Panc1 (cell line): ENCODE measurements around the gene VSIG8. TPM values are rescaled to one million over a fixed set of nuclear protein-coding genes. Genes with fewer than 3 reads are reported as not detected.

ENCODE experiments used
- ATAC-seq: fragments of 200-7000 bp; cut with Tn5 transposase; 2 replicates; pipeline ENCODE4 v1.9.1; 2020; ENCODE audit warnings: mild to moderate bottlenecking, moderate library complexity
- Bru-seq: library from RNA; stranded (reverse); fragments of 400-500 nt; gene quantifications from one replicate; lab custom pipeline; 2021; lab: Mats Ljungman, UMichigan
- BruChase-seq, 2 experiments: library from RNA; stranded (reverse); fragments of 400-500 nt; gene quantifications; one replicate each; lab custom pipeline; 2021; lab: Mats Ljungman, UMichigan
- BruUV-seq: library from RNA; stranded (reverse); fragments of 400-500 nt; replicated peaks from 2 replicates; lab custom pipeline; 2021; lab: Mats Ljungman, UMichigan
- CTCF ChIA-PET: fragments of 300-600 bp; sonication (Branson Sonifier 250); formaldehyde crosslinking; loops from one replicate; lab custom pipeline; 2022; ENCODE audit warnings: antibody characterized with exemption; lab: Charles Lee
- POLR2A ChIA-PET: fragments of 300-600 bp; sonication (Branson Sonifier 250); formaldehyde crosslinking; loops from one replicate; lab custom pipeline; 2022; ENCODE audit warnings: antibody characterized with exemption; lab: Charles Lee
- DNase-seq: peaks from one replicate; pipeline ENCODE4 v3.0.0-alpha.2; 2010; ENCODE audit warnings: low read depth, low spot score
- H3K27ac ChIP-seq: 2 replicates; pipeline ENCODE4 v1.5.1; 2011; ENCODE audit warnings: mild to moderate bottlenecking, low read length, inconsistent platforms
- H3K27me3 ChIP-seq: fragments of 200-500 bp; sonication (Bioruptor generic); 2 replicates; pipeline ENCODE4 v1.6.0; 2014; ENCODE audit warnings: low read length, inconsistent platforms; ENCODE audit not compliant: control insufficient read depth, insufficient read depth
- H3K36me3 ChIP-seq: fragments of 200-500 bp; sonication (Bioruptor generic); 2 replicates; pipeline ENCODE4 v1.5.1; 2014; ENCODE audit warnings: inconsistent platforms, mild to moderate bottlenecking, low read length, moderate library complexity; ENCODE audit not compliant: control insufficient read depth, insufficient read depth
- H3K4me1 ChIP-seq: 2 replicates; pipeline ENCODE4 v1.5.1; 2011; ENCODE audit warnings: inconsistent platforms, mild to moderate bottlenecking, low read length, moderate library complexity; ENCODE audit not compliant: control insufficient read depth, insufficient read depth
- H3K4me3 ChIP-seq, 2 experiments: 2 replicates each; pipeline ENCODE4 v1.5.1; 2011 to 2012; ENCODE audit warnings: low read depth in 2 of 2, low read length in 2 of 2, mild to moderate bottlenecking in 2 of 2, inconsistent platforms in 1 of 2, moderate library complexity in 1 of 2
- H3K9me3 ChIP-seq: fragments of 200-500 bp; sonication (Bioruptor generic); 2 replicates; pipeline ENCODE4 v1.5.1; 2014; ENCODE audit warnings: low read depth, mild to moderate bottlenecking, inconsistent platforms, low read length, moderate library complexity; ENCODE audit not compliant: control insufficient read depth, insufficient read depth
- CTCF ChIP-seq: fragments of 450-650 bp; IDR thresholded peaks from 2 replicates; pipeline ENCODE4 v1.5.1; 2017; ENCODE audit warnings: mild to moderate bottlenecking
- POLR2AphosphoS5 ChIP-seq: IDR thresholded peaks from 2 replicates; pipeline ENCODE4 v1.6.1; 2012; ENCODE audit warnings: mild to moderate bottlenecking, low read depth, low read length, moderate library complexity
- SIN3A ChIP-seq: IDR thresholded peaks from 2 replicates; pipeline ENCODE4 v1.6.1; 2012; ENCODE audit warnings: low read depth, mild to moderate bottlenecking, low read length, moderate library complexity, borderline replicate concordance; ENCODE audit not compliant: insufficient read depth
- TCF7L2 ChIP-seq: IDR thresholded peaks from 2 replicates; pipeline ENCODE4 v1.6.1; 2011; ENCODE audit warnings: mild to moderate bottlenecking, low read depth, low read length, inconsistent platforms
- in situ Hi-C: cut with HindIII; loops from 2 replicates; pipeline ENCODE4 v1.10.0; 2016; ENCODE audit warnings: low sequenced_read_pairs, low pct_unique_long_range_greater_than_20kb
- intact Hi-C: fragments of 100-400 bp; cut with micrococcal nuclease; formaldehyde crosslinking; loops from one replicate; pipeline ENCODE4 v1.10.0; 2022; ENCODE audit not compliant: unreplicated experiment
- long read RNA-seq: library from polyadenylated mRNA; unstranded; transcript quantifications from one replicate; pipeline ENCODE4 v2.0.0, GENCODE V29; 2021; ENCODE audit not compliant: unreplicated experiment
- polyA plus RNA-seq: library from polyadenylated mRNA; unstranded; fragments of >200 nt; gene quantifications from one replicate; pipeline ENCODE4 v1.2.1, GENCODE V29; 2012; ENCODE audit warnings: missing spikeins; ENCODE audit not compliant: insufficient read length
- total RNA-seq: library from RNA; stranded (reverse); gene quantifications from one replicate; pipeline ENCODE4 v1.2.1, GENCODE V29; 2021; ENCODE audit not compliant: unreplicated experiment
- TF ChIP-seq, protein P1 (sequence below), 2 experiments: IDR thresholded peaks; 2 replicates each; pipeline ENCODE4 v1.6.1; 2011 to 2012; ENCODE audit warnings: low read depth in 2 of 2, control low read depth in 1 of 2, low read length in 1 of 2, mild to moderate bottlenecking in 1 of 2, moderate library complexity in 1 of 2; ENCODE audit not compliant: insufficient read depth in 1 of 2

Gene VSIG8
- not detected for total RNA-seq
- not detected for polyA plus RNA-seq
- Bru-seq, nascent RNA = percentile 5 among the genes with signal in this experiment
- percentile 24 among the genes with signal in this experiment for BruChase-seq, experiment 1, labeled RNA remaining after a 2-hour chase
- not detected for BruChase-seq, experiment 2, labeled RNA remaining after a 6-hour chase
- long read RNA-seq = 0 reads

GRCh38 chr1:159862557-159862956, at the start of gene VSIG8:
Gene VSIG8 (minus strand): TSS chr1:159862657. CDS start chr1:159862521, 136 bp downstream.
- Histone ChIP-seq H3K27me3 (no peaks in the 10 kb centered on the region), H3K36me3 (no peaks in the 10 kb centered on the region), H3K4me1 (no peaks in the 10 kb centered on the region), H3K9me3 (no peaks in the 10 kb centered on the region), H3K27ac (no peak within 1 kb of the TSS), H3K4me3 (no peak within 1 kb of the TSS)
- TF ChIP-seq POLR2AphosphoS5 = no peak
- no peak for TF ChIP-seq CTCF
- no peak for TF ChIP-seq SIN3A
- TF ChIP-seq TCF7L2 = no peak
- TF ChIP-seq, protein P1, sequence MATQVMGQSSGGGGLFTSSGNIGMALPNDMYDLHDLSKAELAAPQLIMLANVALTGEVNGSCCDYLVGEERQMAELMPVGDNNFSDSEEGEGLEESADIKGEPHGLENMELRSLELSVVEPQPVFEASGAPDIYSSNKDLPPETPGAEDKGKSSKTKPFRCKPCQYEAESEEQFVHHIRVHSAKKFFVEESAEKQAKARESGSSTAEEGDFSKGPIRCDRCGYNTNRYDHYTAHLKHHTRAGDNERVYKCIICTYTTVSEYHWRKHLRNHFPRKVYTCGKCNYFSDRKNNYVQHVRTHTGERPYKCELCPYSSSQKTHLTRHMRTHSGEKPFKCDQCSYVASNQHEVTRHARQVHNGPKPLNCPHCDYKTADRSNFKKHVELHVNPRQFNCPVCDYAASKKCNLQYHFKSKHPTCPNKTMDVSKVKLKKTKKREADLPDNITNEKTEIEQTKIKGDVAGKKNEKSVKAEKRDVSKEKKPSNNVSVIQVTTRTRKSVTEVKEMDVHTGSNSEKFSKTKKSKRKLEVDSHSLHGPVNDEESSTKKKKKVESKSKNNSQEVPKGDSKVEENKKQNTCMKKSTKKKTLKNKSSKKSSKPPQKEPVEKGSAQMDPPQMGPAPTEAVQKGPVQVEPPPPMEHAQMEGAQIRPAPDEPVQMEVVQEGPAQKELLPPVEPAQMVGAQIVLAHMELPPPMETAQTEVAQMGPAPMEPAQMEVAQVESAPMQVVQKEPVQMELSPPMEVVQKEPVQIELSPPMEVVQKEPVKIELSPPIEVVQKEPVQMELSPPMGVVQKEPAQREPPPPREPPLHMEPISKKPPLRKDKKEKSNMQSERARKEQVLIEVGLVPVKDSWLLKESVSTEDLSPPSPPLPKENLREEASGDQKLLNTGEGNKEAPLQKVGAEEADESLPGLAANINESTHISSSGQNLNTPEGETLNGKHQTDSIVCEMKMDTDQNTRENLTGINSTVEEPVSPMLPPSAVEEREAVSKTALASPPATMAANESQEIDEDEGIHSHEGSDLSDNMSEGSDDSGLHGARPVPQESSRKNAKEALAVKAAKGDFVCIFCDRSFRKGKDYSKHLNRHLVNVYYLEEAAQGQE (IDR thresholded peaks at IDR 0.05; ENCODE audit: insufficient read depth in 1 of 2, low read depth in 2 of 2, low read length in 1 of 2) = no peak
- intact Hi-C loops = no loop called here
- DNase-seq = no peak
- POLR2A ChIA-PET = no interaction called here
- CTCF ChIA-PET = no interaction called here
- no peak for ATAC-seq
- BruUV-seq = no TSS peak
- in situ Hi-C loops = no loop called here

- H3K9me3 ChIP-seq = no peaks in the 10 kb centered on the region
- intact Hi-C loops (no loop called here), in situ Hi-C loops (no loop called here)
- ATAC-seq = no peak
- peak overlapping the region; percentile 39; the same call in 1 of the 2 replicates for H3K27ac ChIP-seq
- no TSS peak for BruUV-seq
- ChIA-PET CTCF (no interaction called here), POLR2A (no interaction called here)
- H3K4me3 ChIP-seq = no peak overlapping the region
- no peak for DNase-seq
- no peaks in the 10 kb centered on the region for H3K27me3 ChIP-seq
- H3K4me1 ChIP-seq = peaks cover 32% of the 10 kb centered on the region
- no peaks in the 10 kb centered on the region for H3K36me3 ChIP-seq
- TF ChIP-seq POLR2AphosphoS5 (no peak), CTCF (no peak), TCF7L2 (no peak)
Measured at GRCh38 chr1:159911326-159912070, 49.0 kb upstream of the VSIG8 start.
